Measurements from ENCODE around the gene GPAM.
"Not testable (repeated sequence)": the region's sequence is repeated elsewhere in the genome, so short reads cannot be mapped to it uniquely, and the experiment has no call there.

DNA sequence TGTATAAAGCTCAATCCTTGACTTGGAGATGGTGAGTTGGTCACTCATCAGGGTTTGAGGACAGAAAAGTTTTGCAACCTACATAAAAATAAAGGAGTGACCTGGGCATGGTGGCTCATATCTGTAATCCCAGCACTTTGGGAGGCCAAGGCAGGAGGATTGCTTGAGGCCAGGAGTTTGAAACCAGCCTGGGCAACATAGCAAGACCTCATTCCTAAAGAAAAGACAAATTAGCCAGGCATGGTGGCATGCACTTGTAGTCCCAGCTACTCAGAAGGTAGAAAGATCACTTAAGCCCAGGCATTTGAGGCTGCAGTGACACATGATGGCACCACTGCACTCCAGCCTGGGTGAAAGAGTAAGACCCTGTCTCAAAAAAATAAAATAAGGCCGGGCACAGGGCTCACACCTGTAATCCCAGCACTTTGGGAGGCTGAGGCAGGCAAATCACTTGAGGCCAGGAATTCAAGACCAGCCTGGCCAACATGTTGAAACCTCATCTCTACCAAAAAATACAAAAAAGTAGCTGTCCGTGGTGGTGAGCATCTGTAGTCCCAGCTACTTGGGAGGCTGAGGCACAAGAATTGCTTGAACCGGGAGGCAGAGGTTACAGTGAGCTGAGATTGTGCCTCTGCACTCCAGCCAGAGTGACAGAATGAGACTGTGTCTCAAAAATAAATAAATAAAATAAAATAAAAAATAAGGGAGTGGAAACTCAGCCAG lies 45.0 kb upstream of the GPAM start:
- TF ChIP-seq, protein P1, sequence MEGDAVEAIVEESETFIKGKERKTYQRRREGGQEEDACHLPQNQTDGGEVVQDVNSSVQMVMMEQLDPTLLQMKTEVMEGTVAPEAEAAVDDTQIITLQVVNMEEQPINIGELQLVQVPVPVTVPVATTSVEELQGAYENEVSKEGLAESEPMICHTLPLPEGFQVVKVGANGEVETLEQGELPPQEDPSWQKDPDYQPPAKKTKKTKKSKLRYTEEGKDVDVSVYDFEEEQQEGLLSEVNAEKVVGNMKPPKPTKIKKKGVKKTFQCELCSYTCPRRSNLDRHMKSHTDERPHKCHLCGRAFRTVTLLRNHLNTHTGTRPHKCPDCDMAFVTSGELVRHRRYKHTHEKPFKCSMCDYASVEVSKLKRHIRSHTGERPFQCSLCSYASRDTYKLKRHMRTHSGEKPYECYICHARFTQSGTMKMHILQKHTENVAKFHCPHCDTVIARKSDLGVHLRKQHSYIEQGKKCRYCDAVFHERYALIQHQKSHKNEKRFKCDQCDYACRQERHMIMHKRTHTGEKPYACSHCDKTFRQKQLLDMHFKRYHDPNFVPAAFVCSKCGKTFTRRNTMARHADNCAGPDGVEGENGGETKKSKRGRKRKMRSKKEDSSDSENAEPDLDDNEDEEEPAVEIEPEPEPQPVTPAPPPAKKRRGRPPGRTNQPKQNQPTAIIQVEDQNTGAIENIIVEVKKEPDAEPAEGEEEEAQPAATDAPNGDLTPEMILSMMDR (IDR thresholded peaks at IDR 0.05) = not testable (repeated sequence)
- not testable (repeated sequence) for TF ChIP-seq POLR2A (IDR thresholded peaks at IDR 0.05)

Data from esophagus squamous epithelium (tissue), 4 donors.